H1 (cell line): ENCODE measurements around the gene SAMD14. TPM values are rescaled to one million over a fixed set of nuclear protein-coding genes. Genes with fewer than 3 reads are reported as not detected.

Experiments used
- CTCF ChIA-PET: fragments of 300-600 bp; sonication (Branson Sonifier 250); formaldehyde crosslinking; loops from one replicate; lab custom pipeline; 2021; ENCODE audit not compliant: partially characterized antibody; lab: Charles Lee
- POLR2A ChIA-PET: fragments of 300-600 bp; sonication (Branson Sonifier 250); formaldehyde crosslinking; loops from one replicate; lab custom pipeline; 2021; ENCODE audit warnings: inconsistent platforms; ENCODE audit not compliant: partially characterized antibody; lab: Charles Lee
- DNase-seq, 2 experiments: peaks; one replicate each; pipeline versions ENCODE4 v3.0.0 to v3.0.0-alpha.2; 2010 to 2022; ENCODE audit warnings: low spot score in 2 of 2, low read depth in 1 of 2, mixed read lengths in 1 of 2
- FAIRE-seq: peaks from 2 replicates; lab custom pipeline; 2011; peaks lifted over from hg19 to GRCh38; lab: Jason Lieb, UNC
- H2AFZ ChIP-seq: 2 replicates; pipeline ENCODE4 v1.8.1; 2012; ENCODE audit warnings: low read length, inconsistent platforms
- H2AK5ac ChIP-seq: 2 replicates; pipeline ENCODE4 v1.6.1; 2013; ENCODE audit warnings: low read depth, low read length
- H2BK120ac ChIP-seq: replicated peaks from 2 replicates; pipeline ENCODE3; 2013; ENCODE audit warnings: low read depth, low read length, inconsistent platforms
- H2BK12ac ChIP-seq: 2 replicates; pipeline ENCODE4 v1.6.1; 2013; ENCODE audit warnings: low read depth, low read length
- H2BK15ac ChIP-seq: 2 replicates; pipeline ENCODE4 v1.6.1; 2013; ENCODE audit warnings: low read length
- H2BK20ac ChIP-seq: 2 replicates; pipeline ENCODE4 v1.6.1; 2013; ENCODE audit warnings: low read length
- H2BK5ac ChIP-seq: 2 replicates; pipeline ENCODE4 v1.6.1; 2013; ENCODE audit warnings: low read depth, low read length
- H3K14ac ChIP-seq: 2 replicates; pipeline ENCODE4 v1.6.1; 2013; ENCODE audit warnings: inconsistent platforms; ENCODE audit not compliant: insufficient read length
- H3K18ac ChIP-seq: 2 replicates; pipeline ENCODE4 v1.6.1; 2013; ENCODE audit warnings: low read length; ENCODE audit errors: extremely low read depth
- H3K23ac ChIP-seq: 2 replicates; pipeline ENCODE4 v1.6.1; 2013; ENCODE audit warnings: inconsistent platforms; ENCODE audit not compliant: insufficient read length
- H3K23me2 ChIP-seq: 2 replicates; pipeline ENCODE4 v1.6.1; 2013; ENCODE audit warnings: low read depth, low read length
- H3K27ac ChIP-seq: 2 replicates; pipeline ENCODE4 v1.6.1; 2011; ENCODE audit warnings: low read depth, low read length, inconsistent platforms
- H3K27me3 ChIP-seq, 4 experiments: replicated peaks in 1 of 4; 1 replicate in 1 of 4; 2 replicates in 3 of 4; pipeline versions ENCODE4 v1.6.1 to v1.8.1; 2011 to 2013; ENCODE audit warnings: low read length in 3 of 4, mild to moderate bottlenecking in 3 of 4, inconsistent platforms in 2 of 4, mixed read lengths in 2 of 4, moderate library complexity in 1 of 4; ENCODE audit not compliant: control insufficient read depth in 3 of 4, insufficient read depth in 3 of 4; ENCODE audit errors: extremely low read depth in 1 of 4
- H3K36me3 ChIP-seq, 4 experiments: 2 replicates each; pipeline versions ENCODE4 v1.6.1 to v1.8.1; 2011 to 2013; ENCODE audit warnings: mild to moderate bottlenecking in 4 of 4, low read length in 3 of 4, moderate library complexity in 2 of 4, control low read depth in 1 of 4, inconsistent platforms in 1 of 4; ENCODE audit not compliant: insufficient read depth in 4 of 4, control insufficient read depth in 2 of 4
- H3K4ac ChIP-seq: replicated peaks from 2 replicates; pipeline ENCODE3; 2013; ENCODE audit warnings: low read length, low read depth, mixed read lengths, inconsistent platforms; ENCODE audit not compliant: insufficient read length
- H3K4me1 ChIP-seq, 4 experiments: replicated peaks in 1 of 4; 1 replicate in 1 of 4; 2 replicates in 3 of 4; pipeline versions ENCODE4 v1.6.1 to v1.8.1; 2011 to 2013; ENCODE audit warnings: low read length in 3 of 4, inconsistent platforms in 2 of 4, mixed read lengths in 1 of 4; ENCODE audit not compliant: insufficient read depth in 4 of 4, control insufficient read depth in 3 of 4
- H3K4me2 ChIP-seq, 2 experiments: 2 replicates each; pipeline versions ENCODE4 v1.6.1 to v1.8.1; 2011 to 2013; ENCODE audit warnings: low read depth in 2 of 2, low read length in 2 of 2, control low read depth in 1 of 2, inconsistent platforms in 1 of 2, mild to moderate bottlenecking in 1 of 2; ENCODE audit not compliant: insufficient read depth in 1 of 2
- H3K4me3 ChIP-seq, 4 experiments: fragments of 200-600, 300-600 bp in 1 of 4; sonication (generic), shearing (Covaris generic), sonication (Bioruptor Twin) in 1 of 4; 2 replicates each; pipeline versions ENCODE4 v1.5.1 to v1.8.1; 2011 to 2016; ENCODE audit warnings: low read length in 4 of 4, low read depth in 3 of 4, control low read depth in 2 of 4, inconsistent platforms in 2 of 4, mild to moderate bottlenecking in 2 of 4, mixed read lengths in 1 of 4, moderate library complexity in 1 of 4; ENCODE audit not compliant: insufficient read depth in 2 of 4; ENCODE audit errors: extremely low read depth in 1 of 4
- H3K56ac ChIP-seq: replicated peaks from 2 replicates; pipeline ENCODE3; 2013; ENCODE audit warnings: low read depth, mild to moderate bottlenecking, mixed read lengths, low read length, inconsistent platforms; ENCODE audit not compliant: insufficient read length
- H3K79me1 ChIP-seq: 2 replicates; pipeline ENCODE4 v1.6.1; 2013; ENCODE audit warnings: low read depth, low read length, control low read depth
- H3K79me2 ChIP-seq, 2 experiments: 2 replicates each; pipeline versions ENCODE4 v1.6.1 to v1.8.1; 2012 to 2013; ENCODE audit warnings: low read length in 2 of 2, mild to moderate bottlenecking in 2 of 2, inconsistent platforms in 1 of 2; ENCODE audit not compliant: insufficient read depth in 2 of 2, control insufficient read depth in 1 of 2
- H3K9ac ChIP-seq, 4 experiments: replicated peaks in 1 of 4; 1 replicate in 1 of 4; 2 replicates in 3 of 4; pipeline versions ENCODE4 v1.6.1 to v1.8.1; 2011 to 2013; ENCODE audit warnings: low read depth in 3 of 4, low read length in 3 of 4, control low read depth in 2 of 4, mild to moderate bottlenecking in 2 of 4, moderate library complexity in 2 of 4, inconsistent platforms in 1 of 4; ENCODE audit errors: extremely low read depth in 1 of 4
- H3K9me3 ChIP-seq, 2 experiments: 2 replicates each; pipeline versions ENCODE4 v1.6.1 to v1.8.1; 2012 to 2013; ENCODE audit warnings: mild to moderate bottlenecking in 2 of 2, moderate library complexity in 2 of 2, control low read depth in 1 of 2, inconsistent platforms in 1 of 2, low read depth in 1 of 2, low read length in 1 of 2, mixed read lengths in 1 of 2; ENCODE audit not compliant: insufficient read depth in 2 of 2
- H4K20me1 ChIP-seq, 2 experiments: replicated peaks in 1 of 2; 2 replicates each; pipeline versions ENCODE3 to v1.8.1; 2011 to 2013; ENCODE audit warnings: inconsistent platforms in 2 of 2, low read length in 2 of 2, mild to moderate bottlenecking in 1 of 2; ENCODE audit not compliant: insufficient read depth in 2 of 2, control insufficient read depth in 1 of 2
- H4K5ac ChIP-seq: 2 replicates; pipeline ENCODE4 v1.6.1; 2013; ENCODE audit warnings: low read length, low read depth, mixed read lengths, inconsistent platforms; ENCODE audit not compliant: insufficient read length
- H4K8ac ChIP-seq: 2 replicates; pipeline ENCODE4 v1.8.0; 2013; ENCODE audit warnings: mild to moderate bottlenecking, moderate library complexity, low read length, inconsistent platforms; ENCODE audit not compliant: insufficient read depth; ENCODE audit errors: extremely low read depth
- H4K91ac ChIP-seq: replicated peaks from 2 replicates; pipeline ENCODE3; 2013; ENCODE audit warnings: low read length, mixed read lengths, inconsistent platforms; ENCODE audit not compliant: insufficient read length
- JUN ChIP-seq: IDR thresholded peaks from 2 replicates; pipeline ENCODE4 v1.6.1; 2011; ENCODE audit warnings: low read depth, mild to moderate bottlenecking, improper control_type of control experiment, low read length
- WGBS, 2 experiments: shearing (Covaris generic) in 1 of 2; methylation state at CpG; one replicate each; pipeline versions ENCODE4 v1.1.6 to v1.1.7; 2013 to 2015; ENCODE audit warnings: low lambda C conversion rate in 2 of 2, mixed read lengths in 2 of 2, inconsistent platforms in 1 of 2, low coverage in 1 of 2, missing lambda C conversion rate in 1 of 2; ENCODE audit not compliant: insufficient replicate concordance in 2 of 2, insufficient coverage in 1 of 2, insufficient read length in 1 of 2; ENCODE audit errors: extremely low coverage in 1 of 2, missing lambda C conversion rate in 1 of 2; 5-methylcytosine and 5-hydroxymethylcytosine counted together
- polyA plus RNA-seq, 7 experiments: library from polyadenylated mRNA; depleted of rRNA in 3 of 7; stranded (reverse) in 5 of 7; unstranded in 2 of 7; fragments of >200 nt in 5 of 7; fragments of 200-250 nt in 2 of 7; gene quantifications; 1 replicate in 5 of 7; 2 replicates in 1 of 7; 4 replicates in 1 of 7; pipeline versions ENCODE4 v1.2.1 to v1.2.3, GENCODE V29; 2011 to 2013; ENCODE audit warnings: missing spikeins in 2 of 7, mixed read lengths in 2 of 7
- total RNA-seq: library from RNA; stranded (reverse); fragmentation: NEBNext Ultra II Directional; extraction: Animal tissue kit (Norgen Biotek cat#: 25700); gene quantifications from 2 replicates; pipeline ENCODE4 v1.2.1, GENCODE V29; 2021

SAMD14 gene
- total and polyA plus RNA-seq, 2 of the 8 experiments (the other 6 are each of a cell fraction or from before 2014, with no cell fraction given): 5.7 to 5.8 TPM

GRCh38 chr17:50166518-50167181 lies 36.7 kb upstream of the SAMD14 start:
- Histone ChIP-seq H3K56ac (peak overlapping the region; percentile 89), H3K4me2 (no peak overlapping the region), H3K79me2 (no peaks in the 10 kb centered on the region), H2BK20ac (no peak overlapping the region), H3K23ac (no peak overlapping the region), H3K79me1 (no peaks in the 10 kb centered on the region), H2AFZ (no peak overlapping the region), H3K4me1 (peaks cover 0 to 14% (median 10%) of the 10 kb centered on the region in 4 experiments; a peak in 5 of 7 replicates), H3K27me3 (peaks cover 0 to 6% (median 0%) of the 10 kb centered on the region in 4 experiments; a peak in 2 of 7 replicates), H3K9me3 (no peaks in the 10 kb centered on the region), H4K20me1 (no peaks in the 10 kb centered on the region), H2BK5ac (no peak overlapping the region), H2BK120ac (no peak overlapping the region), H4K91ac (peak overlapping the region; percentile 34), H3K14ac (no peak overlapping the region), H3K4ac (no peak overlapping the region), H3K9ac (no peak overlapping the region), H3K36me3 (no peaks in the 10 kb centered on the region), H4K8ac (no peak overlapping the region), H3K18ac (no peak overlapping the region), H4K5ac (no peak overlapping the region), H2BK12ac (no peak overlapping the region), H3K23me2 (peaks cover 6% of the 10 kb centered on the region), H2AK5ac (no peak overlapping the region), H3K27ac (no peak overlapping the region; the same call in 1 of the 2 replicates), H2BK15ac (no peak overlapping the region), H3K4me3 (no peak overlapping the region)
- TF ChIP-seq JUN: no peak
- DNase-seq: no peak
- WGBS, 2 experiments: 77% methylated on average over 5 of the region's 7 CpGs; no CpG with 5 or more reads in 1 of the 2 experiments
- no peak for FAIRE-seq
- POLR2A ChIA-PET: interaction anchor here (1.1 kb wide), 1 partner anchor 137 kb away, joined by 4 read pairs; no protein-coding TSS in a partner anchor
- CTCF ChIA-PET: interaction anchor here (0.6 to 17.0 kb wide), 18 partner anchors 10 to 1405 kb away, joined by 3 to 299 read pairs (median 6); partner anchors contain the start of gene COL1A1
